Measurements from ENCODE around the gene RSAD2. TPM values are rescaled to one million over a fixed set of nuclear protein-coding genes. Genes with fewer than 3 reads are reported as not detected.

Gene RSAD2, protein sequence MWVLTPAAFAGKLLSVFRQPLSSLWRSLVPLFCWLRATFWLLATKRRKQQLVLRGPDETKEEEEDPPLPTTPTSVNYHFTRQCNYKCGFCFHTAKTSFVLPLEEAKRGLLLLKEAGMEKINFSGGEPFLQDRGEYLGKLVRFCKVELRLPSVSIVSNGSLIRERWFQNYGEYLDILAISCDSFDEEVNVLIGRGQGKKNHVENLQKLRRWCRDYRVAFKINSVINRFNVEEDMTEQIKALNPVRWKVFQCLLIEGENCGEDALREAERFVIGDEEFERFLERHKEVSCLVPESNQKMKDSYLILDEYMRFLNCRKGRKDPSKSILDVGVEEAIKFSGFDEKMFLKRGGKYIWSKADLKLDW
- 1 to 10 TPM in 1 of 2 donors, under 1 TPM in 1; 0.72 to 4.7 TPM for total RNA-seq

DNA sequence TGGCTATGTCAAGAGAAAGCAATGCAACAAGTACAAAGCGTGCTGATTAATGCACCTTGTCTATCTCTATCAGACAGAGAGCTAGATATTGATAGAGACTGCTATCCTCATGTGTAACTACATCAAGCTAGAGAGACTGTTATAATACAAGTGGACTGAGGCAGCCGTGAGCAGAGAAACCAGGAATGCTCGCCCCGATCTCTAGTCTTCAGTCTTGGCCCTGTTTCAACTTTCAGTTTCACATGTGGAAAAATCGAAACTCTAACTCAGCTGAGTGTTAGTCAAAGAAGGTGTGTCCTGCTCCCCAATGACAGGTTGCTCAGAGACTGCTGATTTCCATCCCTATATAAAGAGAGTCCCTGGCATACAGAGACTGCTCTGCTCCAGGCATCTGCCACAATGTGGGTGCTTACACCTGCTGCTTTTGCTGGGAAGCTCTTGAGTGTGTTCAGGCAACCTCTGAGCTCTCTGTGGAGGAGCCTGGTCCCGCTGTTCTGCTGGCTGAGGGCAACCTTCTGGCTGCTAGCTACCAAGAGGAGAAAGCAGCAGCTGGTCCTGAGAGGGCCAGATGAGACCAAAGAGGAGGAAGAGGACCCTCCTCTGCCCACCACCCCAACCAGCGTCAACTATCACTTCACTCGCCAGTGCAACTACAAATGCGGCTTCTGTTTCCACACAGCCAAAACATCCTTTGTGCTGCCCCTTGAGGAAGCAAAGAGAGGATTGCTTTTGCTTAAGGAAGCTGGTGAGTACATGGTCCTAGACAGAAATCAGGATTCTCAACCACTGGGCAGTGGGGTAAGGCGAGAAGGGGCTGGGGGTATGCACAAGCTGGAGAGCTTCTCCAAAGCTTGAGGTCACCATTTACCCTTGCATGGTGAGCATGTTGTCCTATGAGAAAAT is at the start of gene RSAD2:
Gene RSAD2 (plus strand): TSS at position 376 of the 903 bp plus-strand sequence. CDS start 24 bp downstream, at position 400.
- peak; percentile 33 for DNase-seq
- TF ChIP-seq, protein P1, sequence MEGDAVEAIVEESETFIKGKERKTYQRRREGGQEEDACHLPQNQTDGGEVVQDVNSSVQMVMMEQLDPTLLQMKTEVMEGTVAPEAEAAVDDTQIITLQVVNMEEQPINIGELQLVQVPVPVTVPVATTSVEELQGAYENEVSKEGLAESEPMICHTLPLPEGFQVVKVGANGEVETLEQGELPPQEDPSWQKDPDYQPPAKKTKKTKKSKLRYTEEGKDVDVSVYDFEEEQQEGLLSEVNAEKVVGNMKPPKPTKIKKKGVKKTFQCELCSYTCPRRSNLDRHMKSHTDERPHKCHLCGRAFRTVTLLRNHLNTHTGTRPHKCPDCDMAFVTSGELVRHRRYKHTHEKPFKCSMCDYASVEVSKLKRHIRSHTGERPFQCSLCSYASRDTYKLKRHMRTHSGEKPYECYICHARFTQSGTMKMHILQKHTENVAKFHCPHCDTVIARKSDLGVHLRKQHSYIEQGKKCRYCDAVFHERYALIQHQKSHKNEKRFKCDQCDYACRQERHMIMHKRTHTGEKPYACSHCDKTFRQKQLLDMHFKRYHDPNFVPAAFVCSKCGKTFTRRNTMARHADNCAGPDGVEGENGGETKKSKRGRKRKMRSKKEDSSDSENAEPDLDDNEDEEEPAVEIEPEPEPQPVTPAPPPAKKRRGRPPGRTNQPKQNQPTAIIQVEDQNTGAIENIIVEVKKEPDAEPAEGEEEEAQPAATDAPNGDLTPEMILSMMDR (IDR thresholded peaks at IDR 0.05) = no peak

DNA sequence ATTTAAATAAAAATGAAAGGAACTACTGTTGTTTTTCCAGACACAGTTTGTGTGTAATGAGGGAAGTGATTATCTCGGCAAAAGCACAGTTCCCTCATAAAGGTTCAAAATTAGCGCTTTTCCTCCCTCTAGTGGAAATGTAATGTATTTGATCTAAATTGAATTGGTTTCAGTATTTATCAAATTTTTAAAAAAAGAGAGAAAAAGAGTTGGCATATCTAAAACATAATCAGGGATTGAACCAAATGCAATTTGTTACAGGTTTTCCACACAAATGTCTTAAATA is 49.3 kb upstream of the RSAD2 start:
- intact Hi-C loops (cut with DNase I) = no loop called here
- no peak overlapping the region for H3K9ac ChIP-seq (ENCODE audit: low read depth in 2 of 2, low read length in 2 of 2)

More for the DNA sequence above, at the start of gene RSAD2:
- Histone ChIP-seq H3K9ac (ENCODE audit: low read depth in 2 of 2, low read length in 2 of 2) (peak within 1 kb of the TSS in 1 of 2 donors; percentile 13), H3K9me3 (no peaks in the 10 kb centered on the region), H3K4me3 (peak within 1 kb of the TSS; percentile 19), H3K4me1 (no peaks in the 10 kb centered on the region), H3K27ac (no peak within 1 kb of the TSS), H3K27me3 (no peaks in the 10 kb centered on the region), H3K36me3 (no peaks in the 10 kb centered on the region)
- intact Hi-C loops (cut with DNase I) = no loop called here

DNA sequence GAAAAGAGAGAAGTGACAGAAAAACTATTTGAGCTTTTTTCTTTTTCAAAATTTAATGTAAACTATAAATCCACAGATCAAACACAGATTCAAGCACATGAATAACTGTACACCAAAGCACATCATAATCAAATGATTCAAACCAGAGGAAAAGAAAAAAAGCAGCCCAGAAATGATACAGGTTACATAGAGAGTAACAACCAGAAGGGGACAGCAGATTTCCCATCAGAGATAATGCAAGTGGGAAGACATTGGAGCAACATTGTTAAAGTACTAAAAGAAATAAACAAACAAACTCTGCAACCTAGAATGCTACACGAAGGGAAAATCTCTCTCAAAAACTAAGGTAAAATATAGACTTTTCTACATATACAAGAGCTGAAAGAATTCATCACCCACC is 46.3 kb upstream of the RSAD2 start:
- no peaks in the 10 kb centered on the region for H3K9me3 ChIP-seq
- H3K9ac ChIP-seq (ENCODE audit: low read depth in 2 of 2, low read length in 2 of 2) = no peak overlapping the region
- no peaks in the 10 kb centered on the region for H3K4me1 ChIP-seq
- no peak for DNase-seq
- intact Hi-C loops (cut with DNase I) = no loop called here
- TF ChIP-seq, protein P1 (IDR thresholded peaks at IDR 0.05) = no peak
- H3K4me3 ChIP-seq = no peak overlapping the region
- no peaks in the 10 kb centered on the region for H3K36me3 ChIP-seq
- no peak overlapping the region for H3K27ac ChIP-seq
- H3K27me3 ChIP-seq = no peaks in the 10 kb centered on the region

More for the DNA sequence above, 49.3 kb upstream of the RSAD2 start:
- Histone ChIP-seq H3K27ac (no peak overlapping the region), H3K36me3 (no peaks in the 10 kb centered on the region), H3K27me3 (no peaks in the 10 kb centered on the region), H3K4me1 (no peaks in the 10 kb centered on the region), H3K9me3 (no peaks in the 10 kb centered on the region), H3K4me3 (no peak overlapping the region)
- TF ChIP-seq, protein P1 (IDR thresholded peaks at IDR 0.05) = peak; percentile 12
- no peak for DNase-seq

DNA sequence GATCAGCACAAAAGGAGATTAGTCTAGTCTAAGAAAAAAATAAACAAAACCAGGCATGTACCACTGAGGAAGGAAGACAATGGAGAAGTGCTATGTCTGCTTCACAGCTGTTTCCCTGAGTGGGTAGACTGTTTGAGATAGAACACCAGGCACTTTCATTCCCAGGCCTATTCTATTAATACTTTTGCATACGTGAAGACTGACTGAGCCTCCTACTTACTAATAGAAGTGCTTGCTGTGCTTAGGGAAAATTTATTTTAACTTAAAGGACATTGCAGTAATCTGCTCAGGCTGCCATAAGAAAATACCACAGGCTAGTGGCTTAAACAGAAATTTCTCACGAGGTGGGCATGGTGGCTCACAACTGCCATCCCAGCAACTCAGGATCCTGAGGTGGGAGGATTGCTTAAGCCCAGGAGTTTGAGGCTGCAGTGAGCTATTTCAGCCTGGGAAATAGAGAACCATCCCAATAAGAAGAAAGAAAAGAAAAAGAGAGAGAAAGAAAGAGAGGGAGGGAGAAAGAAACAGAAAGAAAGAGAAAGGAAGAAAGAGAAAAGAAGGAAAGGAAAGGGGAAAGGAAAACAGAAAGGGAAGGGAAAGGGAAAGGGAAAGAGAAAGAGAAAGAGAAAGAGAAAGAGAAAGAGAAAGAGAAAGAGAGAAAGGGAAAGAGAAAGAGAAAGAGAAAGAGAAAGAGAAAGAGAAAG is 44.8 kb upstream of the RSAD2 start:
- no peak overlapping the region for H3K9ac ChIP-seq (ENCODE audit: low read depth in 2 of 2, low read length in 2 of 2)
- no peaks in the 10 kb centered on the region for H3K4me1 ChIP-seq
- no peaks in the 10 kb centered on the region for H3K27me3 ChIP-seq
- DNase-seq = no peak
- H3K36me3 ChIP-seq = no peaks in the 10 kb centered on the region
- no peaks in the 10 kb centered on the region for H3K9me3 ChIP-seq
- H3K4me3 ChIP-seq = no peak overlapping the region
- no peak overlapping the region for H3K27ac ChIP-seq
- intact Hi-C loops (cut with DNase I) = no loop called here
- TF ChIP-seq, protein P1 (IDR thresholded peaks at IDR 0.05) = no peak

DNA sequence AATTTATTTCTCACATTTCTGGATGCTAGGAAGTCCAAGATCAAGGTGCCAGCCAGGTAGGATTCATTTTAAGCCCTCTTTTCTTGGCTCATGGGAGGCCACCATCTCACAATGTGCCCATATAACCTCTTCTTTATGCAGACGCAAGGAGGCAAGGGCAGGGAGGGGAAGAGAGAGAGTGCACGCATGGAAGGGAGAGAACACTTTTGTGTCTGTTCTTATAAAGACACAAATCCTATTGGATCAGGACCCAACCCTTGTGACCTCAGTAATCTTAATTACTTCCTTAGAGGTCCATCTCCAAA is 44.3 kb upstream of the RSAD2 start:
- H3K36me3 ChIP-seq = no peaks in the 10 kb centered on the region
- no peak overlapping the region for H3K9ac ChIP-seq (ENCODE audit: low read depth in 2 of 2, low read length in 2 of 2)
- H3K9me3 ChIP-seq = no peaks in the 10 kb centered on the region
- no peaks in the 10 kb centered on the region for H3K4me1 ChIP-seq
- H3K27me3 ChIP-seq = no peaks in the 10 kb centered on the region
- H3K4me3 ChIP-seq = no peak overlapping the region
- H3K27ac ChIP-seq = no peak overlapping the region
- TF ChIP-seq, protein P1 (IDR thresholded peaks at IDR 0.05) = no peak
- intact Hi-C loops (cut with DNase I) = no loop called here
- no peak for DNase-seq

Data from colonic mucosa (tissue), 4 donors.